H1 (cell line): ENCODE data around the gene VPS9D1. TPM values are rescaled to one million over a fixed set of nuclear protein-coding genes. Genes with fewer than 3 reads are reported as not detected.
"Not testable (repeated sequence)": the region's sequence is repeated elsewhere in the genome, so short reads cannot be mapped to it uniquely, and the experiment has no call there.

ENCODE experiments used
- CTCF ChIA-PET: fragments of 300-600 bp; sonication (Branson Sonifier 250); formaldehyde crosslinking; loops from one replicate; lab custom pipeline; 2021; ENCODE audit not compliant: partially characterized antibody; lab: Charles Lee
- POLR2A ChIA-PET: fragments of 300-600 bp; sonication (Branson Sonifier 250); formaldehyde crosslinking; loops from one replicate; lab custom pipeline; 2021; ENCODE audit warnings: inconsistent platforms; ENCODE audit not compliant: partially characterized antibody; lab: Charles Lee
- DNase-seq, 2 experiments: peaks; one replicate each; pipeline versions ENCODE4 v3.0.0 to v3.0.0-alpha.2; 2010 to 2022; ENCODE audit warnings: low spot score in 2 of 2, low read depth in 1 of 2, mixed read lengths in 1 of 2
- FAIRE-seq: peaks from 2 replicates; lab custom pipeline; 2011; peaks lifted over from hg19 to GRCh38; lab: Jason Lieb, UNC
- H2AFZ ChIP-seq: 2 replicates; pipeline ENCODE4 v1.8.1; 2012; ENCODE audit warnings: low read length, inconsistent platforms
- H2AK5ac ChIP-seq: 2 replicates; pipeline ENCODE4 v1.6.1; 2013; ENCODE audit warnings: low read depth, low read length
- H2BK120ac ChIP-seq: replicated peaks from 2 replicates; pipeline ENCODE3; 2013; ENCODE audit warnings: low read depth, low read length, inconsistent platforms
- H2BK12ac ChIP-seq: 2 replicates; pipeline ENCODE4 v1.6.1; 2013; ENCODE audit warnings: low read depth, low read length
- H2BK15ac ChIP-seq: 2 replicates; pipeline ENCODE4 v1.6.1; 2013; ENCODE audit warnings: low read length
- H2BK20ac ChIP-seq: 2 replicates; pipeline ENCODE4 v1.6.1; 2013; ENCODE audit warnings: low read length
- H2BK5ac ChIP-seq: 2 replicates; pipeline ENCODE4 v1.6.1; 2013; ENCODE audit warnings: low read depth, low read length
- H3K14ac ChIP-seq: 2 replicates; pipeline ENCODE4 v1.6.1; 2013; ENCODE audit warnings: inconsistent platforms; ENCODE audit not compliant: insufficient read length
- H3K18ac ChIP-seq: 2 replicates; pipeline ENCODE4 v1.6.1; 2013; ENCODE audit warnings: low read length; ENCODE audit errors: extremely low read depth
- H3K23ac ChIP-seq: 2 replicates; pipeline ENCODE4 v1.6.1; 2013; ENCODE audit warnings: inconsistent platforms; ENCODE audit not compliant: insufficient read length
- H3K23me2 ChIP-seq: 2 replicates; pipeline ENCODE4 v1.6.1; 2013; ENCODE audit warnings: low read depth, low read length
- H3K27ac ChIP-seq: 2 replicates; pipeline ENCODE4 v1.6.1; 2011; ENCODE audit warnings: low read depth, low read length, inconsistent platforms
- H3K27me3 ChIP-seq, 4 experiments: replicated peaks in 1 of 4; 1 replicate in 1 of 4; 2 replicates in 3 of 4; pipeline versions ENCODE4 v1.6.1 to v1.8.1; 2011 to 2013; ENCODE audit warnings: low read length in 3 of 4, mild to moderate bottlenecking in 3 of 4, inconsistent platforms in 2 of 4, mixed read lengths in 2 of 4, moderate library complexity in 1 of 4; ENCODE audit not compliant: control insufficient read depth in 3 of 4, insufficient read depth in 3 of 4; ENCODE audit errors: extremely low read depth in 1 of 4
- H3K36me3 ChIP-seq, 4 experiments: 2 replicates each; pipeline versions ENCODE4 v1.6.1 to v1.8.1; 2011 to 2013; ENCODE audit warnings: mild to moderate bottlenecking in 4 of 4, low read length in 3 of 4, moderate library complexity in 2 of 4, control low read depth in 1 of 4, inconsistent platforms in 1 of 4; ENCODE audit not compliant: insufficient read depth in 4 of 4, control insufficient read depth in 2 of 4
- H3K4ac ChIP-seq: replicated peaks from 2 replicates; pipeline ENCODE3; 2013; ENCODE audit warnings: low read length, low read depth, mixed read lengths, inconsistent platforms; ENCODE audit not compliant: insufficient read length
- H3K4me1 ChIP-seq, 4 experiments: replicated peaks in 1 of 4; 1 replicate in 1 of 4; 2 replicates in 3 of 4; pipeline versions ENCODE4 v1.6.1 to v1.8.1; 2011 to 2013; ENCODE audit warnings: low read length in 3 of 4, inconsistent platforms in 2 of 4, mixed read lengths in 1 of 4; ENCODE audit not compliant: insufficient read depth in 4 of 4, control insufficient read depth in 3 of 4
- H3K4me2 ChIP-seq, 2 experiments: 2 replicates each; pipeline versions ENCODE4 v1.6.1 to v1.8.1; 2011 to 2013; ENCODE audit warnings: low read depth in 2 of 2, low read length in 2 of 2, control low read depth in 1 of 2, inconsistent platforms in 1 of 2, mild to moderate bottlenecking in 1 of 2; ENCODE audit not compliant: insufficient read depth in 1 of 2
- H3K4me3 ChIP-seq, 4 experiments: fragments of 200-600, 300-600 bp in 1 of 4; sonication (generic), shearing (Covaris generic), sonication (Bioruptor Twin) in 1 of 4; 2 replicates each; pipeline versions ENCODE4 v1.5.1 to v1.8.1; 2011 to 2016; ENCODE audit warnings: low read length in 4 of 4, low read depth in 3 of 4, control low read depth in 2 of 4, inconsistent platforms in 2 of 4, mild to moderate bottlenecking in 2 of 4, mixed read lengths in 1 of 4, moderate library complexity in 1 of 4; ENCODE audit not compliant: insufficient read depth in 2 of 4; ENCODE audit errors: extremely low read depth in 1 of 4
- H3K56ac ChIP-seq: replicated peaks from 2 replicates; pipeline ENCODE3; 2013; ENCODE audit warnings: low read depth, mild to moderate bottlenecking, mixed read lengths, low read length, inconsistent platforms; ENCODE audit not compliant: insufficient read length
- H3K79me1 ChIP-seq: 2 replicates; pipeline ENCODE4 v1.6.1; 2013; ENCODE audit warnings: low read depth, low read length, control low read depth
- H3K79me2 ChIP-seq, 2 experiments: 2 replicates each; pipeline versions ENCODE4 v1.6.1 to v1.8.1; 2012 to 2013; ENCODE audit warnings: low read length in 2 of 2, mild to moderate bottlenecking in 2 of 2, inconsistent platforms in 1 of 2; ENCODE audit not compliant: insufficient read depth in 2 of 2, control insufficient read depth in 1 of 2
- H3K9ac ChIP-seq, 4 experiments: replicated peaks in 1 of 4; 1 replicate in 1 of 4; 2 replicates in 3 of 4; pipeline versions ENCODE4 v1.6.1 to v1.8.1; 2011 to 2013; ENCODE audit warnings: low read depth in 3 of 4, low read length in 3 of 4, control low read depth in 2 of 4, mild to moderate bottlenecking in 2 of 4, moderate library complexity in 2 of 4, inconsistent platforms in 1 of 4; ENCODE audit errors: extremely low read depth in 1 of 4
- H3K9me3 ChIP-seq, 2 experiments: 2 replicates each; pipeline versions ENCODE4 v1.6.1 to v1.8.1; 2012 to 2013; ENCODE audit warnings: mild to moderate bottlenecking in 2 of 2, moderate library complexity in 2 of 2, control low read depth in 1 of 2, inconsistent platforms in 1 of 2, low read depth in 1 of 2, low read length in 1 of 2, mixed read lengths in 1 of 2; ENCODE audit not compliant: insufficient read depth in 2 of 2
- H4K20me1 ChIP-seq, 2 experiments: replicated peaks in 1 of 2; 2 replicates each; pipeline versions ENCODE3 to v1.8.1; 2011 to 2013; ENCODE audit warnings: inconsistent platforms in 2 of 2, low read length in 2 of 2, mild to moderate bottlenecking in 1 of 2; ENCODE audit not compliant: insufficient read depth in 2 of 2, control insufficient read depth in 1 of 2
- H4K5ac ChIP-seq: 2 replicates; pipeline ENCODE4 v1.6.1; 2013; ENCODE audit warnings: low read length, low read depth, mixed read lengths, inconsistent platforms; ENCODE audit not compliant: insufficient read length
- H4K8ac ChIP-seq: 2 replicates; pipeline ENCODE4 v1.8.0; 2013; ENCODE audit warnings: mild to moderate bottlenecking, moderate library complexity, low read length, inconsistent platforms; ENCODE audit not compliant: insufficient read depth; ENCODE audit errors: extremely low read depth
- H4K91ac ChIP-seq: replicated peaks from 2 replicates; pipeline ENCODE3; 2013; ENCODE audit warnings: low read length, mixed read lengths, inconsistent platforms; ENCODE audit not compliant: insufficient read length
- WGBS, 2 experiments: shearing (Covaris generic) in 1 of 2; methylation state at CpG; one replicate each; pipeline versions ENCODE4 v1.1.6 to v1.1.7; 2013 to 2015; ENCODE audit warnings: low lambda C conversion rate in 2 of 2, mixed read lengths in 2 of 2, inconsistent platforms in 1 of 2, low coverage in 1 of 2, missing lambda C conversion rate in 1 of 2; ENCODE audit not compliant: insufficient replicate concordance in 2 of 2, insufficient coverage in 1 of 2, insufficient read length in 1 of 2; ENCODE audit errors: extremely low coverage in 1 of 2, missing lambda C conversion rate in 1 of 2; 5-methylcytosine and 5-hydroxymethylcytosine counted together
- polyA plus RNA-seq, 7 experiments: library from polyadenylated mRNA; depleted of rRNA in 3 of 7; stranded (reverse) in 5 of 7; unstranded in 2 of 7; fragments of >200 nt in 5 of 7; fragments of 200-250 nt in 2 of 7; gene quantifications; 1 replicate in 5 of 7; 2 replicates in 1 of 7; 4 replicates in 1 of 7; pipeline versions ENCODE4 v1.2.1 to v1.2.3, GENCODE V29; 2011 to 2013; ENCODE audit warnings: missing spikeins in 2 of 7, mixed read lengths in 2 of 7
- total RNA-seq: library from RNA; stranded (reverse); fragmentation: NEBNext Ultra II Directional; extraction: Animal tissue kit (Norgen Biotek cat#: 25700); gene quantifications from 2 replicates; pipeline ENCODE4 v1.2.1, GENCODE V29; 2021

VPS9D1 gene
- total and polyA plus RNA-seq, 2 of the 8 experiments (the other 6 are each of a cell fraction or from before 2014, with no cell fraction given) = 2.9 to 5.4 TPM

GRCh38 chr16:89694784-89695085 is 26.0 kb downstream of the VPS9D1 start:
- not testable (repeated sequence) for H3K79me2 ChIP-seq, H3K23me2 ChIP-seq, H2BK120ac ChIP-seq, H3K9ac ChIP-seq, H3K9me3 ChIP-seq, H2BK15ac ChIP-seq, H2BK20ac ChIP-seq, H3K14ac ChIP-seq, H3K56ac ChIP-seq, H3K27me3 ChIP-seq, DNase-seq, H3K4me2 ChIP-seq, H2AFZ ChIP-seq, H2BK5ac ChIP-seq, H4K5ac ChIP-seq, FAIRE-seq, H4K8ac ChIP-seq, H2BK12ac ChIP-seq, H4K91ac ChIP-seq, H3K27ac ChIP-seq, H2AK5ac ChIP-seq, H3K23ac ChIP-seq, H3K4me3 ChIP-seq, H3K4me1 ChIP-seq, H3K18ac ChIP-seq, H3K4ac ChIP-seq, H3K79me1 ChIP-seq
- WGBS, 2 experiments = 95% methylated on average over 11 of the region's 23 CpGs; no CpG with 5 or more reads in 1 of the 2 experiments
- POLR2A ChIA-PET = interaction anchor here (0.6 to 6.6 kb wide), 11 partner anchors 8 to 133 kb away, joined by 3 to 36 read pairs (median 3); partner anchors contain the start of gene CDK10
- peaks cover 3 to 40% (median 17%) of the 10 kb centered on the region in 4 experiments; a peak in 7 of 8 replicates for H3K36me3 ChIP-seq
- peaks cover 0 to 23% of the 10 kb centered on the region in 2 experiments for H4K20me1 ChIP-seq
- CTCF ChIA-PET = interaction anchor here (1.0 to 2.0 kb wide), 5 partner anchors 8 to 216 kb away, joined by 3 to 5 read pairs (median 3); partner anchors contain the start of gene CDK10
